WTC11 (cell line): ENCODE results near the gene ZNF613. TPM values are rescaled to one million over a fixed set of nuclear protein-coding genes. Genes with fewer than 3 reads are reported as not detected.

ENCODE experiments used
- ATAC-seq: fragments of 200-7000 bp; cut with Tn5 transposase; 2 replicates; pipeline ENCODE4 v1.10.0; 2021; ENCODE audit warnings: mild to moderate bottlenecking, moderate library complexity
- CTCF ChIA-PET: fragments of 300-600 bp; sonication (Branson Sonifier 250); formaldehyde crosslinking; loops from one replicate; lab custom pipeline; 2021; ENCODE audit warnings: antibody characterized with exemption; lab: Charles Lee
- POLR2A ChIA-PET: fragments of 350-600 bp; sonication (Branson Sonifier 250); formaldehyde crosslinking; loops from one replicate; lab custom pipeline; 2021; ENCODE audit warnings: antibody characterized with exemption; lab: Charles Lee
- DNase-seq: peaks from one replicate; pipeline ENCODE4 v3.0.0; 2021; ENCODE audit warnings: low spot score
- H3K27ac Mint-ChIP-seq: 2 replicates; pipeline ENCODE4 v1.8.0; 2021; ENCODE audit warnings: mixed read lengths
- H3K27me3 Mint-ChIP-seq: 2 replicates; pipeline ENCODE4 v1.8.0; 2021; ENCODE audit warnings: low read depth, mild to moderate bottlenecking, moderate library complexity, mixed read lengths
- H3K36me3 Mint-ChIP-seq: 2 replicates; pipeline ENCODE4 v1.8.0; 2021; ENCODE audit warnings: mixed read lengths
- H3K4me1 Mint-ChIP-seq: 2 replicates; pipeline ENCODE4 v1.8.0; 2022; ENCODE audit warnings: mixed read lengths
- H3K4me3 Mint-ChIP-seq: 2 replicates; pipeline ENCODE4 v1.8.0; 2021; ENCODE audit warnings: mild to moderate bottlenecking, moderate library complexity, mixed read lengths
- H3K9me3 Mint-ChIP-seq: 2 replicates; pipeline ENCODE4 v1.8.0; 2021; ENCODE audit warnings: mixed read lengths
- E2F1 ChIP-seq: sonication (generic); formaldehyde crosslinking; IDR thresholded peaks from 2 replicates; pipeline ENCODE4 v1.8.0; 2022; ENCODE audit warnings: mild to moderate bottlenecking, missing genetic modification reagents
- E2F4 ChIP-seq: sonication (generic); formaldehyde crosslinking; IDR thresholded peaks from 2 replicates; pipeline ENCODE4 v1.8.1; 2022; ENCODE audit warnings: low read depth, mild to moderate bottlenecking, moderate library complexity, missing genetic modification reagents, borderline replicate concordance
- ETV6 ChIP-seq: sonication (generic); formaldehyde crosslinking; IDR thresholded peaks from 2 replicates; pipeline ENCODE4 v1.8.1; 2022; ENCODE audit warnings: mild to moderate bottlenecking, missing genetic modification reagents
- FOXP1 ChIP-seq: sonication (generic); formaldehyde crosslinking; IDR thresholded peaks from 2 replicates; pipeline ENCODE4 v1.8.0; 2022; ENCODE audit warnings: missing genetic modification reagents, mild to moderate bottlenecking, moderate library complexity, borderline replicate concordance
- GTF2I ChIP-seq: fragments of 250-450 bp; sonication (Bioruptor Pico); conservative IDR thresholded peaks from 2 replicates; pipeline ENCODE4 v1.4.0; 2021; ENCODE audit warnings: mild to moderate bottlenecking
- JAZF1 ChIP-seq: fragments of 250-450 bp; sonication (Bioruptor Pico); IDR thresholded peaks from 2 replicates; pipeline ENCODE4 v1.9.0; 2021; ENCODE audit warnings: moderate library complexity, mild to moderate bottlenecking, inconsistent platforms
- KAT7 ChIP-seq: sonication (generic); formaldehyde crosslinking; IDR thresholded peaks from 2 replicates; pipeline ENCODE4 v1.8.1; 2023; ENCODE audit warnings: missing genetic modification reagents, mild to moderate bottlenecking, borderline replicate concordance
- NFATC4 ChIP-seq: fragments of 250-450 bp; sonication (Bioruptor Pico); IDR thresholded peaks from 2 replicates; pipeline ENCODE4 v1.9.0; 2021; ENCODE audit warnings: mild to moderate bottlenecking
- NFYB ChIP-seq: sonication (generic); formaldehyde crosslinking; conservative IDR thresholded peaks from 2 replicates; pipeline ENCODE4 v1.8.0; 2022; ENCODE audit warnings: low read depth, missing genetic modification reagents
- NR1H2 ChIP-seq: sonication (generic); formaldehyde crosslinking; IDR thresholded peaks from 2 replicates; pipeline ENCODE4 v1.9.0; 2021; ENCODE audit warnings: mild to moderate bottlenecking, moderate library complexity, missing genetic modification reagents
- NR2C2 ChIP-seq: sonication (generic); formaldehyde crosslinking; IDR thresholded peaks from 2 replicates; pipeline ENCODE4 v1.8.0; 2022; ENCODE audit warnings: mild to moderate bottlenecking, missing genetic modification reagents
- NR3C1 ChIP-seq: sonication (generic); formaldehyde crosslinking; conservative IDR thresholded peaks from 2 replicates; pipeline ENCODE4 v1.8.1; 2023; ENCODE audit warnings: low read depth, mild to moderate bottlenecking, missing genetic modification reagents
- OVOL2 ChIP-seq: fragments of 250-450 bp; sonication (Bioruptor Pico); IDR thresholded peaks from 2 replicates; pipeline ENCODE4 v1.9.0; 2021; ENCODE audit warnings: mild to moderate bottlenecking, borderline replicate concordance
- PREB ChIP-seq: sonication (generic); formaldehyde crosslinking; IDR thresholded peaks from 2 replicates; pipeline ENCODE4 v1.8.1; 2022; ENCODE audit warnings: mild to moderate bottlenecking, missing genetic modification reagents, moderate library complexity, borderline replicate concordance
- PRRX2 ChIP-seq: fragments of 250-450 bp; sonication (Bioruptor Pico); IDR thresholded peaks from 2 replicates; pipeline ENCODE4 v1.8.0; 2021; ENCODE audit warnings: mild to moderate bottlenecking
- RELA ChIP-seq: sonication (generic); formaldehyde crosslinking; IDR thresholded peaks from 2 replicates; pipeline ENCODE4 v1.8.1; 2022; ENCODE audit warnings: missing genetic modification reagents, mild to moderate bottlenecking, borderline replicate concordance
- RORB ChIP-seq: fragments of 250-450 bp; sonication (Bioruptor Pico); IDR thresholded peaks from 2 replicates; pipeline ENCODE4 v1.9.0; 2021; ENCODE audit warnings: mild to moderate bottlenecking
- TP53 ChIP-seq: sonication (generic); formaldehyde crosslinking; IDR thresholded peaks from 2 replicates; pipeline ENCODE4 v1.8.1; 2023; ENCODE audit warnings: mild to moderate bottlenecking, missing genetic modification reagents
- ZNF121 ChIP-seq: sonication (generic); formaldehyde crosslinking; IDR thresholded peaks from 2 replicates; pipeline ENCODE4 v1.8.0; 2023; ENCODE audit warnings: missing genetic modification reagents
- ZNF138 ChIP-seq: sonication (generic); formaldehyde crosslinking; conservative IDR thresholded peaks from 2 replicates; pipeline ENCODE4 v1.8.1; 2022; ENCODE audit warnings: mild to moderate bottlenecking, moderate library complexity, missing genetic modification reagents
- total RNA-seq: library from RNA; stranded (reverse); gene quantifications from 3 replicates; pipeline ENCODE4 v1.2.3, GENCODE V29; 2021
- TF ChIP-seq, protein P1 (sequence below): sonication (generic); formaldehyde crosslinking; IDR thresholded peaks from 2 replicates; pipeline ENCODE4 v1.8.0; 2023; ENCODE audit warnings: mild to moderate bottlenecking, missing genetic modification reagents
- TF ChIP-seq, protein P2 (sequence below): fragments of 250-450 bp; sonication (Bioruptor Pico); IDR thresholded peaks from 2 replicates; pipeline ENCODE4 v2.1.2; 2022; ENCODE audit warnings: mild to moderate bottlenecking, moderate library complexity
- TF ChIP-seq, protein P3 (sequence below): sonication (generic); formaldehyde crosslinking; conservative IDR thresholded peaks from 2 replicates; pipeline ENCODE4 v1.8.1; 2022; ENCODE audit warnings: mild to moderate bottlenecking, missing genetic modification reagents
- TF ChIP-seq, protein P4 (sequence below): sonication (generic); formaldehyde crosslinking; IDR thresholded peaks from 2 replicates; pipeline ENCODE4 v1.8.0; 2022; ENCODE audit warnings: mild to moderate bottlenecking, missing genetic modification reagents
- TF ChIP-seq, protein P5 (sequence below): sonication (generic); formaldehyde crosslinking; IDR thresholded peaks from 2 replicates; pipeline ENCODE4 v1.8.0; 2022; ENCODE audit warnings: mild to moderate bottlenecking, missing genetic modification reagents
- TF ChIP-seq, protein P6 (sequence below): sonication (generic); formaldehyde crosslinking; IDR thresholded peaks from 2 replicates; pipeline ENCODE4 v1.8.0; 2022; ENCODE audit warnings: mild to moderate bottlenecking, missing genetic modification reagents

The ZNF613 gene
- total RNA-seq, 1 experiment from 2014 or later: 13.7 TPM

DNA sequence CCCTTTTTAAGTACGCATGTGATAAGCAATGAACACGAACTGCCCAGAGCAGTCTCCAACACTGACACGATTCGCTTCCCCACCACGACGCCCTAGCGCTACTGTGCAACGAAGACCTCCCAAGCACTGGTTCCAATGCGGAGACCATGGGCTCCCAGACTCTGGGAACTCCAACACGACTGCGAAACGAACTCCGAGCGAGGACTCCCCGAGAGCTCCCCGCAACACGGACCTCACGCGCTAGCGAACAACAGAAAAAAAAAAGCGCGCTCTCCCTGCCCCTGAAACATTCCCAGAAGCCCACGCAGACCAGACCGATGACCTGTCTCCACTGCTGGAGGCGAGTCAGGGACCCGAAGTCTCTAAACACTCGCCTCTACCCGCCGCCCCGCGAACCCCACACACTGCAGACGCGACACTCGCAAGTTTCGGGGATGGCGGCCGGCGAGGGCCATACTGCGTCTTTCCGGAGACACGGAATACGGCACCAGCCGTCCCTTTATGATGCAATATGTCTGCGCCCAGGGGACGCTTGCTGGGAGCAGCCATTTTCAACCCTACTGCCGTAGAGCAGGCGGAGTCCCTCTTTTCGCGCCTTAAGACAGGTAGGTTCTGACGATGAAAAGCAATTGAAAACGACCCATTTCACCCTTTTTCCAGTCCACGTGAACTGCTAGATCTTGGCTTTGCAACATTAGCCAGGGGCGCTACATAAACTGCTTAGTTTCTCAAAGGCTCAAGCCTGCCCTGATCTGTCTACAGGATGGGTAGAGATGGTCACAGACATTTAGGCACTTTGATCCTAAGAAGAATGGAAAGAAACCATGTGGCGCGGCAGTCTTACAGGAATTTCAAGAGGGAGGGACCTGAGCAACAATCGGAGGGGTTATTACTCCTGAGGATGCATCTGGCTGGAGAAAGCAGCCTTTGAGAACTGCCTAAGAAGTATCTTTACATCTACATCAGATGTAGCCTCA, 39.5 kb upstream of the ZNF613 start, which contains the start of gene ZNF577:
Gene ZNF577 (minus strand): TSS at position 430 of the 977 bp plus-strand sequence. CDS start 7,569 bp downstream, outside the sequence.
- DNase-seq (peak; percentile 79), ATAC-seq (peak; percentile 78)
- H3K27me3 Mint-ChIP-seq: peaks cover 10% of the 10 kb centered on the region
- peak within 1 kb of the TSS; percentile 89 for H3K4me3 Mint-ChIP-seq
- H3K36me3 Mint-ChIP-seq: peaks cover 94% of the 10 kb centered on the region
- ChIA-PET POLR2A (interaction anchor here (0.7 kb wide), 1 partner anchor 301 kb away, joined by 13 read pairs; the partner anchor contains the start of gene PPP2R1A), CTCF (no interaction called here)
- H3K4me1 Mint-ChIP-seq: peaks cover 5% of the 10 kb centered on the region
- H3K27ac Mint-ChIP-seq: peak within 1 kb of the TSS; percentile 98
- H3K9me3 Mint-ChIP-seq: peaks cover 62% of the 10 kb centered on the region
- TF ChIP-seq JAZF1 (no peak), RELA (no peak), NFATC4 (CRISPR knock-in tag) (peak; percentile 31), RORB (CRISPR knock-in tag) (no peak), NR2C2 (CRISPR knock-in tag) (no peak), FOXP1 (CRISPR knock-in tag) (no peak), OVOL2 (no peak), NR1H2 (no peak), KAT7 (no peak), TP53 (CRISPR knock-in tag) (0 out of 2 replicates have a peak, but pooled peaks have one; percentile 23), PRRX2 (CRISPR knock-in tag) (0 out of 2 replicates have a peak, but pooled peaks have one; percentile 71), NFYB (CRISPR knock-in tag) (no peak), ETV6 (CRISPR knock-in tag) (no peak), NR3C1 (CRISPR knock-in tag) (no peak), E2F4 (CRISPR knock-in tag) (no peak), PREB (no peak), ZNF138 (CRISPR knock-in tag) (no peak), GTF2I (CRISPR knock-in tag) (no peak), ZNF121 (CRISPR knock-in tag) (no peak), E2F1 (CRISPR knock-in tag) (no peak)
- TF ChIP-seq, protein P1, sequence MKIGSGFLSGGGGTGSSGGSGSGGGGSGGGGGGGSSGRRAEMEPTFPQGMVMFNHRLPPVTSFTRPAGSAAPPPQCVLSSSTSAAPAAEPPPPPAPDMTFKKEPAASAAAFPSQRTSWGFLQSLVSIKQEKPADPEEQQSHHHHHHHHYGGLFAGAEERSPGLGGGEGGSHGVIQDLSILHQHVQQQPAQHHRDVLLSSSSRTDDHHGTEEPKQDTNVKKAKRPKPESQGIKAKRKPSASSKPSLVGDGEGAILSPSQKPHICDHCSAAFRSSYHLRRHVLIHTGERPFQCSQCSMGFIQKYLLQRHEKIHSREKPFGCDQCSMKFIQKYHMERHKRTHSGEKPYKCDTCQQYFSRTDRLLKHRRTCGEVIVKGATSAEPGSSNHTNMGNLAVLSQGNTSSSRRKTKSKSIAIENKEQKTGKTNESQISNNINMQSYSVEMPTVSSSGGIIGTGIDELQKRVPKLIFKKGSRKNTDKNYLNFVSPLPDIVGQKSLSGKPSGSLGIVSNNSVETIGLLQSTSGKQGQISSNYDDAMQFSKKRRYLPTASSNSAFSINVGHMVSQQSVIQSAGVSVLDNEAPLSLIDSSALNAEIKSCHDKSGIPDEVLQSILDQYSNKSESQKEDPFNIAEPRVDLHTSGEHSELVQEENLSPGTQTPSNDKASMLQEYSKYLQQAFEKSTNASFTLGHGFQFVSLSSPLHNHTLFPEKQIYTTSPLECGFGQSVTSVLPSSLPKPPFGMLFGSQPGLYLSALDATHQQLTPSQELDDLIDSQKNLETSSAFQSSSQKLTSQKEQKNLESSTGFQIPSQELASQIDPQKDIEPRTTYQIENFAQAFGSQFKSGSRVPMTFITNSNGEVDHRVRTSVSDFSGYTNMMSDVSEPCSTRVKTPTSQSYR: no peak
- TF ChIP-seq, protein P2, sequence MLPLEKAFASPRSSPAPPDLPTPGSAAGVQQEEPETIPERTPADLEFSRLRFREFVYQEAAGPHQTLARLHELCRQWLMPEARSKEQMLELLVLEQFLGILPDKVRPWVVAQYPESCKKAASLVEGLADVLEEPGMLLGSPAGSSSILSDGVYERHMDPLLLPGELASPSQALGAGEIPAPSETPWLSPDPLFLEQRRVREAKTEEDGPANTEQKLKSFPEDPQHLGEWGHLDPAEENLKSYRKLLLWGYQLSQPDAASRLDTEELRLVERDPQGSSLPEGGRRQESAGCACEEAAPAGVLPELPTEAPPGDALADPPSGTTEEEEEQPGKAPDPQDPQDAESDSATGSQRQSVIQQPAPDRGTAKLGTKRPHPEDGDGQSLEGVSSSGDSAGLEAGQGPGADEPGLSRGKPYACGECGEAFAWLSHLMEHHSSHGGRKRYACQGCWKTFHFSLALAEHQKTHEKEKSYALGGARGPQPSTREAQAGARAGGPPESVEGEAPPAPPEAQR (CRISPR knock-in tag): no peak
- TF ChIP-seq, protein P3, sequence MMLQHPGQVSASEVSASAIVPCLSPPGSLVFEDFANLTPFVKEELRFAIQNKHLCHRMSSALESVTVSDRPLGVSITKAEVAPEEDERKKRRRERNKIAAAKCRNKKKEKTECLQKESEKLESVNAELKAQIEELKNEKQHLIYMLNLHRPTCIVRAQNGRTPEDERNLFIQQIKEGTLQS (CRISPR knock-in tag): no peak
- TF ChIP-seq, protein P4, sequence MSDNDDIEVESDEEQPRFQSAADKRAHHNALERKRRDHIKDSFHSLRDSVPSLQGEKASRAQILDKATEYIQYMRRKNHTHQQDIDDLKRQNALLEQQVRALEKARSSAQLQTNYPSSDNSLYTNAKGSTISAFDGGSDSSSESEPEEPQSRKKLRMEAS: peak; percentile 75
- TF ChIP-seq, protein P5, sequence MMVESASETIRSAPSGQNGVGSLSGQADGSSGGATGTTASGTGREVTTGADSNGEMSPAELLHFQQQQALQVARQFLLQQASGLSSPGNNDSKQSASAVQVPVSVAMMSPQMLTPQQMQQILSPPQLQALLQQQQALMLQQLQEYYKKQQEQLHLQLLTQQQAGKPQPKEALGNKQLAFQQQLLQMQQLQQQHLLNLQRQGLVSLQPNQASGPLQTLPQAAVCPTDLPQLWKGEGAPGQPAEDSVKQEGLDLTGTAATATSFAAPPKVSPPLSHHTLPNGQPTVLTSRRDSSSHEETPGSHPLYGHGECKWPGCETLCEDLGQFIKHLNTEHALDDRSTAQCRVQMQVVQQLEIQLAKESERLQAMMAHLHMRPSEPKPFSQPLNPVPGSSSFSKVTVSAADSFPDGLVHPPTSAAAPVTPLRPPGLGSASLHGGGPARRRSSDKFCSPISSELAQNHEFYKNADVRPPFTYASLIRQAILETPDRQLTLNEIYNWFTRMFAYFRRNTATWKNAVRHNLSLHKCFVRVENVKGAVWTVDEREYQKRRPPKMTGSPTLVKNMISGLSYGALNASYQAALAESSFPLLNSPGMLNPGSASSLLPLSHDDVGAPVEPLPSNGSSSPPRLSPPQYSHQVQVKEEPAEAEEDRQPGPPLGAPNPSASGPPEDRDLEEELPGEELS (CRISPR knock-in tag): peak; percentile 49; the same call in 1 of the 2 replicates
- TF ChIP-seq, protein P6, sequence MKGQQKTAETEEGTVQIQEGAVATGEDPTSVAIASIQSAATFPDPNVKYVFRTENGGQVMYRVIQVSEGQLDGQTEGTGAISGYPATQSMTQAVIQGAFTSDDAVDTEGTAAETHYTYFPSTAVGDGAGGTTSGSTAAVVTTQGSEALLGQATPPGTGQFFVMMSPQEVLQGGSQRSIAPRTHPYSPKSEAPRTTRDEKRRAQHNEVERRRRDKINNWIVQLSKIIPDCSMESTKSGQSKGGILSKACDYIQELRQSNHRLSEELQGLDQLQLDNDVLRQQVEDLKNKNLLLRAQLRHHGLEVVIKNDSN (CRISPR knock-in tag): no peak; the same call in 1 of the 2 replicates
